Gastroesophageal sphincter (tissue), 3 donors: ENCODE measurements around the gene SWAP70.

Experiments
- CTCF ChIP-seq, 4 experiments: fragments of 200-600 bp in 2 of 4; fragments of 450-650 bp in 2 of 4; sonication (generic) in 1 of 4; IDR thresholded peaks; one replicate each; pipeline ENCODE4 v1.5.1; 2017 to 2019; ENCODE audit warnings: antibody characterized with exemption in 4 of 4, mild to moderate bottlenecking in 2 of 4, moderate library complexity in 2 of 4
- POLR2A ChIP-seq, 2 donors: fragments of 450-650 bp; IDR thresholded peaks; one replicate each; pipeline ENCODE4 v1.6.1; 2017; ENCODE audit warnings: antibody characterized with exemption in 2 of 2, mild to moderate bottlenecking in 2 of 2, moderate library complexity in 1 of 2
- POLR2AphosphoS5 ChIP-seq: sonication (generic); formaldehyde crosslinking; IDR thresholded peaks from one replicate; pipeline ENCODE4 v1.6.1; 2017; ENCODE audit warnings: antibody characterized with exemption

GRCh38 chr11:9772218-9772617, 108.3 kb downstream of the SWAP70 start:
- TF ChIP-seq CTCF (IDR thresholded peaks at IDR 0.05) (no peak), POLR2AphosphoS5 (no peak), POLR2A (IDR thresholded peaks at IDR 0.05) (no peak)
